Mesenchymal stem cell (in vitro differentiated cells and primary cell): ENCODE measurements around the gene TMEM237.
"Not testable (repeated sequence)": the region's sequence is repeated elsewhere in the genome, so short reads cannot be mapped to it uniquely, and the experiment has no call there.

Experiments
- DNase-seq: peaks from one replicate; pipeline ENCODE4 v3.0.0-alpha.2; 2013
- H2AFZ ChIP-seq: one replicate; pipeline ENCODE4 v1.6.1; 2013; ENCODE audit warnings: low read depth, mild to moderate bottlenecking, control low read depth, inconsistent platforms, low read length, moderate library complexity
- H2AK5ac ChIP-seq: 2 replicates; pipeline ENCODE4 v1.6.1; 2013; ENCODE audit warnings: low read length, moderate library complexity, mild to moderate bottlenecking, inconsistent platforms; ENCODE audit not compliant: severe bottlenecking
- H2BK120ac ChIP-seq: one replicate; pipeline ENCODE4 v1.6.1; 2013; ENCODE audit warnings: low read depth, mild to moderate bottlenecking, inconsistent platforms, low read length, moderate library complexity
- H2BK12ac ChIP-seq, 2 experiments: one replicate each; pipeline ENCODE4 v1.6.1; 2013; ENCODE audit warnings: inconsistent platforms in 2 of 2, low read length in 2 of 2, mild to moderate bottlenecking in 2 of 2, moderate library complexity in 2 of 2, control low read depth in 1 of 2
- H2BK15ac ChIP-seq: one replicate; pipeline ENCODE4 v1.6.1; 2013; ENCODE audit warnings: mild to moderate bottlenecking, low read depth, inconsistent platforms; ENCODE audit not compliant: poor library complexity, severe bottlenecking
- H2BK5ac ChIP-seq: 2 replicates; pipeline ENCODE4 v1.6.1; 2013; ENCODE audit warnings: low read depth, mild to moderate bottlenecking, low read length, control low read depth, inconsistent platforms; ENCODE audit not compliant: poor library complexity, severe bottlenecking
- H3K14ac ChIP-seq, 2 experiments: one replicate each; pipeline ENCODE4 v1.6.1; 2013; ENCODE audit warnings: inconsistent platforms in 2 of 2, low read length in 2 of 2, control low read depth in 1 of 2, mild to moderate bottlenecking in 1 of 2, moderate library complexity in 1 of 2
- H3K18ac ChIP-seq, 2 experiments: one replicate each; pipeline ENCODE4 v1.6.1; 2013; ENCODE audit warnings: inconsistent platforms in 2 of 2, low read length in 2 of 2, control low read depth in 1 of 2, low read depth in 1 of 2, mild to moderate bottlenecking in 1 of 2
- H3K23ac ChIP-seq, 2 experiments: one replicate each; pipeline ENCODE4 v1.6.1; 2013; ENCODE audit warnings: inconsistent platforms in 2 of 2, low read length in 2 of 2, mild to moderate bottlenecking in 2 of 2, moderate library complexity in 2 of 2, control low read depth in 1 of 2
- H3K27ac ChIP-seq: 2 replicates; pipeline ENCODE4 v1.5.1; 2013; ENCODE audit warnings: mild to moderate bottlenecking, moderate library complexity, low read length, control low read depth, inconsistent platforms; ENCODE audit not compliant: poor library complexity, severe bottlenecking
- H3K27me3 ChIP-seq, 2 experiments: 2 replicates each; pipeline versions ENCODE4 v1.6.1 to v1.7.0; 2013; ENCODE audit warnings: low read length in 2 of 2, mild to moderate bottlenecking in 2 of 2, moderate library complexity in 2 of 2, control low read depth in 1 of 2, inconsistent platforms in 1 of 2; ENCODE audit not compliant: control insufficient read depth in 1 of 2, insufficient read depth in 1 of 2
- H3K36me3 ChIP-seq, 2 experiments: 2 replicates each; pipeline versions ENCODE4 v1.6.1 to v1.7.0; 2013; ENCODE audit warnings: low read length in 2 of 2, control low read depth in 1 of 2, inconsistent platforms in 1 of 2, low read depth in 1 of 2, mild to moderate bottlenecking in 1 of 2; ENCODE audit not compliant: insufficient read depth in 2 of 2, control insufficient read depth in 1 of 2
- H3K4ac ChIP-seq, 2 experiments: one replicate each; pipeline ENCODE4 v1.6.1; 2013; ENCODE audit warnings: inconsistent platforms in 2 of 2, low read length in 2 of 2, mild to moderate bottlenecking in 2 of 2, moderate library complexity in 2 of 2, control low read depth in 1 of 2, low read depth in 1 of 2
- H3K4me1 ChIP-seq: 2 replicates; pipeline ENCODE4 v1.6.1; 2013; ENCODE audit warnings: low read depth, low read length, control low read depth; ENCODE audit not compliant: control insufficient read depth, insufficient read depth
- H3K4me2 ChIP-seq: 2 replicates; pipeline ENCODE4 v1.6.1; 2013; ENCODE audit warnings: low read length, mild to moderate bottlenecking, inconsistent platforms; ENCODE audit not compliant: poor library complexity, severe bottlenecking
- H3K4me3 ChIP-seq, 2 experiments: 2 replicates each; pipeline versions ENCODE4 v1.5.1 to v1.7.0; 2013; ENCODE audit warnings: low read length in 2 of 2, mild to moderate bottlenecking in 2 of 2, control low read depth in 1 of 2, low read depth in 1 of 2; ENCODE audit not compliant: insufficient read depth in 1 of 2
- H3K79me1 ChIP-seq: replicated peaks from 2 replicates; pipeline ENCODE4 v1.6.1; 2013; ENCODE audit warnings: mild to moderate bottlenecking, control low read depth, low read length, inconsistent platforms; ENCODE audit not compliant: poor library complexity, severe bottlenecking
- H3K9ac ChIP-seq: 2 replicates; pipeline ENCODE4 v1.7.0; 2013; ENCODE audit warnings: mild to moderate bottlenecking, low read length, moderate library complexity
- H3K9me3 ChIP-seq: 2 replicates; pipeline ENCODE4 v1.7.0; 2013; ENCODE audit warnings: mild to moderate bottlenecking, low read length; ENCODE audit not compliant: control insufficient read depth
- H4K8ac ChIP-seq: one replicate; pipeline ENCODE4 v1.6.1; 2013; ENCODE audit warnings: inconsistent platforms, mild to moderate bottlenecking, low read length, moderate library complexity
- H4K91ac ChIP-seq: one replicate; pipeline ENCODE4 v1.6.1; 2013; ENCODE audit warnings: mild to moderate bottlenecking, low read length, inconsistent platforms
- WGBS: methylation state at CpG from one replicate; pipeline ENCODE4 v1.1.7; 2013; ENCODE audit warnings: mixed read lengths; 5-methylcytosine and 5-hydroxymethylcytosine counted together

Gene TMEM237

GRCh38 chr2:201671205-201671604 lies 27.9 kb upstream of the TMEM237 start:
- not testable (repeated sequence) for H4K8ac ChIP-seq, H3K9ac ChIP-seq, H3K79me1 ChIP-seq, H2AFZ ChIP-seq, H2BK12ac ChIP-seq, H3K4ac ChIP-seq, H2AK5ac ChIP-seq, H2BK120ac ChIP-seq, H3K18ac ChIP-seq, H3K27ac ChIP-seq, H2BK5ac ChIP-seq, H2BK15ac ChIP-seq, H3K27me3 ChIP-seq, H3K23ac ChIP-seq, H4K91ac ChIP-seq, H3K36me3 ChIP-seq, H3K4me2 ChIP-seq, H3K4me1 ChIP-seq, H3K9me3 ChIP-seq, H3K4me3 ChIP-seq, DNase-seq, H3K14ac ChIP-seq
- whole genome bisulfite sequencing = 44% methylated on average over 3 of the region's 4 CpGs

- H3K4me2 ChIP-seq = no peak overlapping the region
- H2AFZ ChIP-seq = no peak overlapping the region
- no peaks in the 10 kb centered on the region for H3K36me3 ChIP-seq
- no peak overlapping the region for H3K23ac ChIP-seq
- no peak overlapping the region for H2BK15ac ChIP-seq
- WGBS = no CpG with 5 or more reads among the region's 1 CpG
- H3K4me3 ChIP-seq = no peak overlapping the region
- no peaks in the 10 kb centered on the region for H3K79me1 ChIP-seq
- H2BK5ac ChIP-seq = no peak overlapping the region
- H3K14ac ChIP-seq = no peak overlapping the region
- no peak overlapping the region for H4K91ac ChIP-seq
- no peaks in the 10 kb centered on the region for H3K9me3 ChIP-seq
- no peak overlapping the region for H3K18ac ChIP-seq
- H2BK120ac ChIP-seq = no peak overlapping the region
- H3K27ac ChIP-seq = no peak overlapping the region
- H3K9ac ChIP-seq = no peak overlapping the region
- H4K8ac ChIP-seq = no peak overlapping the region
- no peaks in the 10 kb centered on the region for H3K27me3 ChIP-seq
- H2AK5ac ChIP-seq = no peak overlapping the region
- no peak overlapping the region for H2BK12ac ChIP-seq
- H3K4ac ChIP-seq = no peak overlapping the region
- peaks cover 2% of the 10 kb centered on the region for H3K4me1 ChIP-seq
- DNase-seq = no peak
Measured at GRCh38 chr2:201669865-201670264, 26.6 kb upstream of the TMEM237 start.

GRCh38 chr2:201668402-201668910 lies 25.2 kb upstream of the TMEM237 start:
- H3K27ac ChIP-seq = no peak overlapping the region
- no peak overlapping the region for H4K8ac ChIP-seq
- H3K27me3 ChIP-seq = no peaks in the 10 kb centered on the region
- DNase-seq = no peak
- H3K36me3 ChIP-seq = no peaks in the 10 kb centered on the region
- H3K18ac ChIP-seq = no peak overlapping the region
- no peak overlapping the region for H2BK5ac ChIP-seq
- H2BK15ac ChIP-seq = no peak overlapping the region
- H2AFZ ChIP-seq = no peak overlapping the region
- H3K9me3 ChIP-seq = no peaks in the 10 kb centered on the region
- H3K14ac ChIP-seq = no peak overlapping the region
- H3K4me1 ChIP-seq = no peaks in the 10 kb centered on the region
- H2BK120ac ChIP-seq = no peak overlapping the region
- H3K23ac ChIP-seq = no peak overlapping the region
- no peak overlapping the region for H2AK5ac ChIP-seq
- no peak overlapping the region for H3K9ac ChIP-seq
- over 99% methylated on average over 3 of the region's 3 CpGs for WGBS
- no peaks in the 10 kb centered on the region for H3K79me1 ChIP-seq
- H2BK12ac ChIP-seq = no peak overlapping the region
- H4K91ac ChIP-seq = no peak overlapping the region
- no peak overlapping the region for H3K4ac ChIP-seq
- H3K4me2 ChIP-seq = no peak overlapping the region
- no peak overlapping the region for H3K4me3 ChIP-seq

- Histone ChIP-seq H3K4me2 (no peak overlapping the region), H3K27ac (no peak overlapping the region), H3K18ac (no peak overlapping the region), H3K9ac (no peak overlapping the region), H2BK12ac (no peak overlapping the region), H3K36me3 (no peaks in the 10 kb centered on the region), H3K14ac (no peak overlapping the region), H2BK120ac (no peak overlapping the region), H2BK15ac (no peak overlapping the region), H3K23ac (no peak overlapping the region), H2AK5ac (no peak overlapping the region), H2BK5ac (no peak overlapping the region), H3K4me3 (no peak overlapping the region), H3K4me1 (no peaks in the 10 kb centered on the region), H4K8ac (no peak overlapping the region), H4K91ac (no peak overlapping the region), H2AFZ (no peak overlapping the region), H3K9me3 (no peaks in the 10 kb centered on the region), H3K4ac (no peak overlapping the region), H3K79me1 (no peaks in the 10 kb centered on the region), H3K27me3 (no peaks in the 10 kb centered on the region)
- WGBS = 80% methylated on average over 6 of the region's 8 CpGs
- DNase-seq = no peak
Measured at GRCh38 chr2:201664334-201664733, 21.0 kb upstream of the TMEM237 start.
